HG03060 (cell line): ENCODE data around the gene PTK6.
"Not testable (repeated sequence)": the region's sequence is repeated elsewhere in the genome, so short reads cannot be mapped to it uniquely, and the experiment has no call there.

Experiments
- ATAC-seq: cut with Tn5 transposase; IDR thresholded peaks from one replicate; pipeline ENCODE4 v1.9.1; 2021; ENCODE audit warnings: low read depth, moderate number of reproducible peaks; ENCODE audit not compliant: unreplicated experiment

Gene PTK6

GRCh38 chr20:63484651-63485403 lies 52.3 kb downstream of the PTK6 start:
- ATAC-seq: no peak

GRCh38 chr20:63484236-63484635 lies 52.9 kb downstream of the PTK6 start:
- ATAC-seq: no peak

GRCh38 chr20:63483834-63484233 lies 53.3 kb downstream of the PTK6 start:
- ATAC-seq: no peak

- ATAC-seq: no peak
Measured at GRCh38 chr20:63482021-63482587, 55.1 kb downstream of the PTK6 start.

GRCh38 chr20:63481503-63481902 lies 55.7 kb downstream of the PTK6 start:
- no peak for ATAC-seq

GRCh38 chr20:63479695-63480419 lies 57.3 kb downstream of the PTK6 start:
- not testable (repeated sequence) for ATAC-seq

- ATAC-seq: no peak
Measured at GRCh38 chr20:63478346-63479302, 58.6 kb downstream of the PTK6 start.
